Measurements from ENCODE around the gene RNF111.

DNA sequence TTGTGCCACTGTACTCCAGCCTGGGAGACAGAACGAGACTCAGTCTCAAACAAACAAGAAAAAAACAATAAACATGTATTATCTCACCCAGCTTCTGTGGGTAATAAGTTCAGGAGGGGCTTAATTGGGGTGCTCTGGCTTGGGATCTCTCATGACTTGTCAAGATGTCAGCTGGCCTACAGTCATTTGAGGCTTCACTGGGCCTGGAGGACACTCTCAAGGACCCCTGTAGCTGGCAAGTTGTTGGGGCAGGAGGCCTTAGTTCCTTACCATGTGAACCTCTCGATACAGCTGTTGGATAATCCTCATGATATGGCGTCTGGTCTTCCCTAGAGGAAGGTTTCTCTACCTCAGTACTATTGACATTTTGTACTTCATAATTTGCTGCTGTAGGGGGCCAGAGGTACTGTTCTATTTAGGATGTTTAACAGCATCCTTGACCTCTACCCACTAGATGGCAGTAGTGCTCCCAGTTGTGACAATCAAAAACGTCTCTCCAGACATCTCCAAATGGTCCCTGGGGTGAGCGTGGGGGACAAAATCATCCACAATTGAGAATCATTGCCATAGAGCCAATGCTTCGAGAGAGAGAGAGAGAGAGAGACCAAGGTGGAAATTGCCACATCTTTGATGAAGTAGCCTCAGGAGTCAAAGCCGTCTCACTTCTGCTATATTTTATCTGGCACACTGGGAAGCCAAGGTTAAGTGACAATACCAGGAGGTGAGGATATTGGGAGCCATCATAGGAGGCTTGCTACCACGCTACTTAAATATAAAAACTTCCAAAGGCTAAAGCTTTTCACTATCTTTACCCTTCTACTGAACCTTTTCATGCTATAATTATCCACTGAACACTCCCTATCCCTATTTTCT lies 30.1 kb upstream of the RNF111 start:
- TF ChIP-seq FOXP2 (optimal IDR thresholded peaks at IDR 0.05; ENCODE audit: borderline replicate concordance, extremely low read depth, extremely low read length, insufficient read depth) (no peak), POLR2AphosphoS5 (IDR thresholded peaks at IDR 0.05; ENCODE audit: low read depth, low read length) (no peak), SIN3A (IDR thresholded peaks at IDR 0.05; ENCODE audit: borderline replicate concordance, insufficient read depth, low read length) (no peak), REST (IDR thresholded peaks at IDR 0.05; ENCODE audit: insufficient read depth in 1 of 2, low read depth in 2 of 2, low read length in 2 of 2) (no peak)

Measured in PFSK-1 (cell line).